ENCODE results near the gene FREM2.

DNA sequence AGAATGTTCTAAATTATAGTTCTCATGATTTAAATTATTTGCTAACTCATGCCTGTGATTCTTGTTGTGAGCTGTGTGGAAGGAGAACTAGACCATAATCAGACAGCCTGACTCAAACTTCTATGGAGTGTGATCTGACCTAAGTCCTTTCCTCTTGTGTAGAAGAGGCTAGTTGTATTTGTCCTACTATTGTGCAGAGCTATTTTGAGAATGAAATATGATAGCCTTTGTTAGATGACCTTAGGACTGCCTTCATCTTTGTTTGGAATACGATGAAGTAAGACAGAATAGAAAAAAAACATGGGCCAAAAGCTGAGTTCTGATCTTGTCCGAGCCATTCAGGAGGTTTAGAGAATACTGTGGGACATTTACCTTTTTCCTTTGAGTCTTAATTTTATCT, 184.4 kb downstream of the FREM2 start:
- no peak for TF ChIP-seq POLR2AphosphoS5 (IDR thresholded peaks at IDR 0.05)
- TF ChIP-seq, protein P1, sequence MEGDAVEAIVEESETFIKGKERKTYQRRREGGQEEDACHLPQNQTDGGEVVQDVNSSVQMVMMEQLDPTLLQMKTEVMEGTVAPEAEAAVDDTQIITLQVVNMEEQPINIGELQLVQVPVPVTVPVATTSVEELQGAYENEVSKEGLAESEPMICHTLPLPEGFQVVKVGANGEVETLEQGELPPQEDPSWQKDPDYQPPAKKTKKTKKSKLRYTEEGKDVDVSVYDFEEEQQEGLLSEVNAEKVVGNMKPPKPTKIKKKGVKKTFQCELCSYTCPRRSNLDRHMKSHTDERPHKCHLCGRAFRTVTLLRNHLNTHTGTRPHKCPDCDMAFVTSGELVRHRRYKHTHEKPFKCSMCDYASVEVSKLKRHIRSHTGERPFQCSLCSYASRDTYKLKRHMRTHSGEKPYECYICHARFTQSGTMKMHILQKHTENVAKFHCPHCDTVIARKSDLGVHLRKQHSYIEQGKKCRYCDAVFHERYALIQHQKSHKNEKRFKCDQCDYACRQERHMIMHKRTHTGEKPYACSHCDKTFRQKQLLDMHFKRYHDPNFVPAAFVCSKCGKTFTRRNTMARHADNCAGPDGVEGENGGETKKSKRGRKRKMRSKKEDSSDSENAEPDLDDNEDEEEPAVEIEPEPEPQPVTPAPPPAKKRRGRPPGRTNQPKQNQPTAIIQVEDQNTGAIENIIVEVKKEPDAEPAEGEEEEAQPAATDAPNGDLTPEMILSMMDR (IDR thresholded peaks at IDR 0.05) = no peak
- TF ChIP-seq POLR2A (IDR thresholded peaks at IDR 0.05) = no peak

Data from sigmoid colon (tissue), 4 donors.